Measurements from ENCODE around the gene MYO9B. TPM values are rescaled to one million over a fixed set of nuclear protein-coding genes. Genes with fewer than 3 reads are reported as not detected.

Gene MYO9B
- total RNA-seq, 1 experiment from 2014 or later, result 12.4 TPM

GRCh38 chr19:17209126-17210036 is 133.8 kb downstream of the MYO9B start:
- DNase-seq (ENCODE audit: extremely low read depth, low read depth), result no peak

GRCh38 chr19:17210296-17210695 is 134.7 kb downstream of the MYO9B start:
- no peak for DNase-seq (ENCODE audit: extremely low read depth, low read depth)

GRCh38 chr19:17211547-17212446 is 136.2 kb downstream of the MYO9B start:
- no peak for DNase-seq (ENCODE audit: extremely low read depth, low read depth)

GRCh38 chr19:17213334-17213733 is 137.8 kb downstream of the MYO9B start:
- DNase-seq (ENCODE audit: extremely low read depth, low read depth), result no peak

- no peak for DNase-seq (ENCODE audit: extremely low read depth, low read depth)
Observed at GRCh38 chr19:17214508-17215126, 139.0 kb downstream of the MYO9B start.

- peak; percentile 84 for DNase-seq (ENCODE audit: extremely low read depth, low read depth)
Observed at GRCh38 chr19:17215127-17215971, 139.8 kb downstream of the MYO9B start, which contains the start of gene USE1. Gene USE1, plus strand, starts transcription at chr19:17215357. Its CDS starts 49 bp downstream, at chr19:17215406.

GRCh38 chr19:17216058-17216670 is 140.6 kb downstream of the MYO9B start:
- no peak for DNase-seq (ENCODE audit: extremely low read depth, low read depth)

- no peak for DNase-seq (ENCODE audit: extremely low read depth, low read depth)
Observed at GRCh38 chr19:17219286-17219685, 143.7 kb downstream of the MYO9B start.

GRCh38 chr19:17220207-17220758 is 144.7 kb downstream of the MYO9B start:
- DNase-seq (ENCODE audit: extremely low read depth, low read depth), result no peak

GRCh38 chr19:17225053-17225452 is 149.5 kb downstream of the MYO9B start:
- DNase-seq (ENCODE audit: extremely low read depth, low read depth), result no peak

- DNase-seq (ENCODE audit: extremely low read depth, low read depth), result peak; percentile 94
Observed at GRCh38 chr19:17226002-17226933, 150.7 kb downstream of the MYO9B start, which contains the start of gene OCEL1. Gene OCEL1, plus strand, starts transcription at chr19:17226226. Its CDS starts 22 bp downstream, at chr19:17226248.

GRCh38 chr19:17227798-17228367 is 152.3 kb downstream of the MYO9B start:
- no peak for DNase-seq (ENCODE audit: extremely low read depth, low read depth)

- no peak for DNase-seq (ENCODE audit: extremely low read depth, low read depth)
Observed at GRCh38 chr19:17229890-17230289, 154.3 kb downstream of the MYO9B start.

- no peak for DNase-seq (ENCODE audit: extremely low read depth, low read depth)
Observed at GRCh38 chr19:17232258-17232657, 156.7 kb downstream of the MYO9B start.

- DNase-seq (ENCODE audit: extremely low read depth, low read depth), result no peak
Observed at GRCh38 chr19:17234911-17235299, 159.3 kb downstream of the MYO9B start.

- DNase-seq (ENCODE audit: extremely low read depth, low read depth), result peak; percentile 45
Observed at GRCh38 chr19:17235300-17235970, 159.9 kb downstream of the MYO9B start.
